LNCAP (cell line): ENCODE results near the gene AIG1.

ENCODE experiments used
- CTCF ChIP-seq: fragments of 450-650 bp; IDR thresholded peaks from 2 replicates; pipeline ENCODE4 v1.5.1; 2017; ENCODE audit warnings: mild to moderate bottlenecking

Gene AIG1

GRCh38 chr6:143068001-143068400, 7.3 kb downstream of the AIG1 start:
- no peak for TF ChIP-seq CTCF

DNA sequence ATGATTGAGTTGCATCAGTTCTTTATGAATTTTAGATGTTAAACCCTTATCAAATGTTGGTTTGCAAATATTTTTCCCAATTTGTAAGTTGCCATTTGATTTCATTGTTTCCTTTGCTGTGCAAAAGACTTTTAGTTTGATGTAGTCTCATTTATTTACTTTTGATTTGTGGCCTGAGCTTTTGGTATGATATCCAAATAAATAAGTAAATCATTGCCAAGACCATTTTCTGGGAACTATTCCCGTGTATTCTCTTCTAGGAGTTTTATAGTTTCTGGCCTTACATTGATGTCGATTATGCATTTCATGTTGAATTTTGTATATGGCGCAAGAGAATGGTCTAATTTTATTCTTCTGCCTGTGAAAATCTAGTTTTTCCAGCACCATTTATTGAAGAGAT, 13.4 kb downstream of the AIG1 start:
- TF ChIP-seq CTCF = no peak

DNA sequence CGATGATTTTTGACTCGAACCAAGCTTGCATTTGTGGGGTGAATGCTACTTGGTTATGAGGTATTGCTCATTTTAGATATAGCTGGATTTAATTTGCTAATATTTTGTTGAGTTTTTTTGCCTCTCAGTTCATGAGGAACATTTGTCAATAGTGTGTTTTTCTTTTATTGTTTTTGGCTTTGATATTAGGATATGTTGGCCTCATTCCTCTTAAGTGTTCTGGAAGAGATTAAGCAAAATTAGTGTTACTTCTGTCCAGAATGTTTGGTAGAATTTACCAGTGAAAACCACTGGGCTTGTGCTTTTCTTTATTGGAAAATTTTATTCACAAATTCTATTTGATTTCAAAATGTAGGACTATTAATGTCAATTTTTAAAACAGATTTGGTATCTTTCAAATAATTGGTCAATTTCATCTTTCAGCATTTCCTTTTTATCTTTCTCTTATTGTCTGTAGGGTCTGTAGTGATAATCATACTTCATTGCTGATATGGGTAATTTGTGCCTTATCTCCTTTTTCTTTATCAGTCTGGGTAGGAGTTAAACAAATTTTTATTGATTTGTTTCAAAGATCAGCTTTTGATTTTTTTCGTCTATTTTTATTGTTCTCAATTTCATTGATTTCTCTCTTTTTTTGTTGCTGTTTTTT, 14.1 kb downstream of the AIG1 start:
- no peak for TF ChIP-seq CTCF

DNA sequence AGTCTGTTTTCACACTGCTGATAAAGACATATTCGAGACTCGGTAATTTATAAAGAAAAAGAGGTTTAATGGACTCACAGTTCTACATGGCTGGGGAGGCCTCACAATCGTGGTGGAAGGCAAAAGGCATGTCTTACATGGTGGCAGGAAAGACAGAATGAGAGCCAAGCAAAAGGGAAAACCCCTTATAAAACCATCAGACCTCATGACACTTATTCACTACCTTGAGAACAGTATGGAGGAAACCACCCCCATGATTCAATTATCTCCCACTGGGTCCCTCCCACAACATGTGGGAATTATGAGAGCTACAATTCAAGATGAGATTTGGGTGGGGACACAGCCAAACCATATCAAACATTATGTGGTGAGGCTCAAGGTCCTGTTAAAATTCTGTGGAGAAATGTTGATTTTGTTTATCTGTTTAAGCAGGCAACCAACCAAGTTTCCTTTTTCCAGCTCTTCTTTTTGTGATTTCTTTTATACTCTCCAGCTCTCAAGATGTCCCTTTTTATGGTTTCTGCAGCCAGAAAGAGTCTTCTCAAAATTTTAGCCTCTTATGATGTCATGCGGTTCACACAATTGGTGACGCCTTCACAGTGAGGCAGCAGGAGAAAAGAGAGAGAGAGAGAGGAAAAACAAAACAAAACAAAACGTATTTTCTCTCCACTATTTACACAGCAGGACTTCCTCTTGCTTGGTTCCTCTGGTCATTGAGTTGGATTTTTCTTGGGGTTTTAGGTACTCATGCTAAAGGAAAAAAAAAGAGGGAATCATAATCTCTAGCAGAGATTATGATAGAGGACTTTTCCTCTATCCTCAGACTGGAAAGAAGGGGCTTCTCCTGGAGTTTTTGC, 18.0 kb downstream of the AIG1 start:
- TF ChIP-seq CTCF = no peak

DNA sequence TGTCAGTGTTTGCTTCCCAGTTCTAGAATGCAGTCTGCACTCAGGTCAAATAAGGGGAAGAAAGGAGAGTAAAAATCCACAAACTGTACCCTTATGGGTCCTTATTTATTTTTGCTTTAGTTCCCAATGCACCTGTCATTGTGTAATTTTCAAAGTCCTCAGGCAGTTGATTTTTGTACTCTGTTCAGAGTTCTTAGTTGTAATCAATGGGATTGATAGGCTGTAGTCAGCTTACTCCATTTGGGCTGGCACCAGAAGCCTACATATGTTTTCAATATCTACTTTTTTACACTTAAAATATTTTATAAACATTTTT, 18.6 kb downstream of the AIG1 start:
- TF ChIP-seq CTCF = no peak

DNA sequence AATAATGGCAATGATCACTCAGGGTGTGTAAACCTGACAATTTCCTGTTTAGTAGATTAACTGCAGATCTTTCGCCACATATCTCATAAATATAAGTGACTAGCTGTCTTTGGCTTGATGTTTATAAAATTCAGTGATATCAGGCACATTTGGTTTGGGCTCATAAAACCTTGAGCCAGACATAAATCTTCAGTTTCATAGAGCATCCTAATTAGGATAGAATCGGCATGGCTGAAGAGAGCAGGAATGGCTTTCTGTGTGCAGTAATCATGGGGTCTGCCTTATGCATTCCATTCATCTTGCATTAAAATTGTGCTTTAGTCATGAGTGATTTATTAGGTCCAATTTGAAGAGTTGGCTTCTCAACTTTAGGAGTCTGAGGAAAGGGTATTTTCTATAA, 27.2 kb downstream of the AIG1 start:
- no peak for TF ChIP-seq CTCF

GRCh38 chr6:143090314-143091044, 29.8 kb downstream of the AIG1 start:
- TF ChIP-seq CTCF = no peak
